ENCODE results near the gene LRRC8E.

The LRRC8E gene

DNA sequence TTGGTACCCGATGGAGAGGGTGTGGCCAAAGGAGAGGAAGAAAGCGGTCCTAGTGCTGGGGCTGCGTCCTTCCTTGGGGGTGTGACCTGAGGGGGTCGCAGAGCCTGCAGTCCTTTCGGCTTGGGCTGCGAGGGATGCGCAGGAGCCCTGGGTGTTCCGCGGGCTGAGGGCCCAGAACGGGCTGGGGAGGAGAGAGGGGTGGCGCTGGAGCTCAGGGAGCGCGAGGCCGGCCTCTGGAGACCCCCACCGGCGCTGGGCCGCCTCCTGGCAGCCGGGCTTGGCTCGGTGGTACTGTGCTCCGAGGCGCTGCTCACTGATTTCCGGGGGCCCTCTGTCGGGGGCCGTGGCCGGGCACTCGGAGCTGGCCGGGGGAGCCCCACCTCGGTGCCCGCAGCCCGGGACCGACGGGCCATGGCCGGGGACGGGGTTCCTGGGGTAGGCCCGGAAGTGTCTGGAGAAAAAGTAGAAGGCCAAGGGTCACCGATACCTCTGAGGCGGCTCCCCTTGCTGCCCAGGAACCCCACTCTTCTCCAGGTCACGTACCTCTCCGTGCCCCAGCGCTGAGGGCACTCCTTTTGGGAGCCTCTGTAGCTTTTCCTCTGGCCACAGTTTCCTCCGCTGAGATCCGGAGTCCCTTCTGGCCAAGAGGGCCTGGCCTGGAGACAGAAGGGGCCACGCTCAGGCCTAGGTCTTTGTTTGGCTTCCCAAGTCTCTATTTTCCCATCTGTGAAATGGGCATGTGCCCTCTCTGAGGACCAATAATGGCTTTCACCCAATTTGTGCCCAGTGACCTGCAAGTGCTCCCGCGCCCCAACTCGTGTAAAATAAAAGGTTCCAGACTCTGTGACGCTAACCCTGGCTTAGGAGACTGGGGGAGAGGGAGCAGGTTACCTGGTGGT lies 15.8 kb upstream of the LRRC8E start:
- no peak for DNase-seq (ENCODE audit: low read depth)
- no peak overlapping the region for H3K4me3 ChIP-seq (ENCODE audit: low read length)
- TF ChIP-seq, protein P1, sequence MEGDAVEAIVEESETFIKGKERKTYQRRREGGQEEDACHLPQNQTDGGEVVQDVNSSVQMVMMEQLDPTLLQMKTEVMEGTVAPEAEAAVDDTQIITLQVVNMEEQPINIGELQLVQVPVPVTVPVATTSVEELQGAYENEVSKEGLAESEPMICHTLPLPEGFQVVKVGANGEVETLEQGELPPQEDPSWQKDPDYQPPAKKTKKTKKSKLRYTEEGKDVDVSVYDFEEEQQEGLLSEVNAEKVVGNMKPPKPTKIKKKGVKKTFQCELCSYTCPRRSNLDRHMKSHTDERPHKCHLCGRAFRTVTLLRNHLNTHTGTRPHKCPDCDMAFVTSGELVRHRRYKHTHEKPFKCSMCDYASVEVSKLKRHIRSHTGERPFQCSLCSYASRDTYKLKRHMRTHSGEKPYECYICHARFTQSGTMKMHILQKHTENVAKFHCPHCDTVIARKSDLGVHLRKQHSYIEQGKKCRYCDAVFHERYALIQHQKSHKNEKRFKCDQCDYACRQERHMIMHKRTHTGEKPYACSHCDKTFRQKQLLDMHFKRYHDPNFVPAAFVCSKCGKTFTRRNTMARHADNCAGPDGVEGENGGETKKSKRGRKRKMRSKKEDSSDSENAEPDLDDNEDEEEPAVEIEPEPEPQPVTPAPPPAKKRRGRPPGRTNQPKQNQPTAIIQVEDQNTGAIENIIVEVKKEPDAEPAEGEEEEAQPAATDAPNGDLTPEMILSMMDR (conservative IDR thresholded peaks at IDR 0.05; ENCODE audit: low read depth, low read length), result no peak

DNA sequence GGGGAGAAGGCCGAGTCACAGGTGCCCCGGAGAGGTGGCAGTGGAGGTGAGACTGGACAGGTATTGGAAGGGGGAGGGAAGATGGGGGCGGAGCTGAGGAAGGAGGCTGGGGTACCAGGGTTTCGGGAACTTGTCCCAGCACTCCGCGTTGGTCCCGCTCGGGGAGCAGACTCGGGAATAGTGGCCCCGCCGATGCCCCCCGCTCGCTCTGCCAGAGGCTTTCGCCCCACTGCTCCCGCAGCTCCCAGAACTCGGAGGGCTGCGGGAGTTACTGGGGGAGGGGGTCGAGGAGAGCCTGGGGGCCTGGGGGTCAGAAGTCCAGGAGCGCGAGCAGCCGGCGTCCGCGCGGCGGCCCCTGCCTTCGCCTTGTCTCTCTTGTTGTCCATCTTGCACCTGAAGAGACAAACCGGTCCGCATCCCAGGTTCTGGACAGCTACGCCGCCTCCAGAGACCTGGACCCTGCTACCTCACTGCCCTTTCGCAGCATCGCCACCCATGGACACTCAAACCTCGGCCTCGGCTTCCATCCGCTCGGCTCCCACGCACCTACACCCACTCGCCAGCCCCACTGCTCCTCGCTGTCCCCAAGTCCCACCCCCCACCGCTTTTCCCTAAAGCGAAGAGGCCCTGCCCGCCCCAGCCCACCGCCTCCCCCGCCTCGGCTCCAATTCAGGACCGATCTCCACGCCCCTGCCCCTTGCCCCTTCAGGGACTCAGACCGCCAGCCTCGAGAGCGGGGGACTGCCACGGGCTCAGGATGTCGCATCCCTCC lies 14.8 kb upstream of the LRRC8E start:
- no peak for DNase-seq (ENCODE audit: low read depth)
- peak overlapping the region; percentile 73 for H3K4me3 ChIP-seq (ENCODE audit: low read length)
- TF ChIP-seq, protein P1 (conservative IDR thresholded peaks at IDR 0.05; ENCODE audit: low read depth, low read length), result no peak

DNA sequence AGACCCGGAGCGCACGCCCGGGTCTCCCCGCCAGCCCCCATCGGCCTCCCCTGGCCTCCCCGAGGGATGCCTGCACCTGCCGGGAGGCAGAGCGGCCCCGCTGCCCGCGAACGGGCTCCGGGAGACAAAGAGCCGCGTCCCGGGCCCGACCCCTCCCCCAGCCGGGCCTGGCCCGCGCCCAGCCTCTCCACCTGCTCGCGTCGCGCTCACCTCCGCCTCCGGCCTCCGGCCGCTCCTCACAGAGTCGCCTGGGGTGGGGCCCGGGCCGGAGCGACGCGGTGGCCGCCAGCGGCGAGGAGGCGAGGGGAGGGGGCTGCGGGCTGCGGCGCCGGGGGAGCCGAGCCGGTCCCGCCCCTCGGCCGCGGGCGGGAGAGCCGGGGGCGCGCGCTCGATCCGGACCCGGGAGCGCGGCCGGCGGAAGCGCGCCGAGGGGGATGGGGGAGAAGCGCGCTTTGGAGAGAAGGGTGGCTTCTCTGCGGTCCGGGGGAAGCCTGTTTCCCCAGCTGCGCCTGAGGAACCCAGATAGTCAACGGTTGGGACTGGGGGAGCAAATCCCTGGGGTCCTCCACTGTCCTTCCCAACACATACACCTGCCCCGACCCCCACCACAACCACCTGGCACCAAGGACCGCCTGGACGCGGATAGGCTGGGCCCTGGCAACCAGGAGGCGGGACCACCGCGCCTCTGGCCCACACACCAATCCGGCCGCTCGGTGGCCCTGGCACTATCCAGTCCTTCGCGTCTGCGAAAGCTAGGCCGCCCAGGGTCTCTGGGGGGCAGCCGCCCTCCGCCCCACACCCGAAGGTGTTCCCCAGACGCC lies 14.0 kb upstream of the LRRC8E start, which contains the start of gene PRR36:
PRR36 (minus strand) TSS at position 315 of the 821 bp plus-strand sequence. CDS start 701 bp downstream, outside the sequence.
- peak within 1 kb of the TSS; percentile 73 for H3K4me3 ChIP-seq (ENCODE audit: low read length)
- no peak for DNase-seq (ENCODE audit: low read depth)
- TF ChIP-seq, protein P1 (conservative IDR thresholded peaks at IDR 0.05; ENCODE audit: low read depth, low read length), result no peak

DNA sequence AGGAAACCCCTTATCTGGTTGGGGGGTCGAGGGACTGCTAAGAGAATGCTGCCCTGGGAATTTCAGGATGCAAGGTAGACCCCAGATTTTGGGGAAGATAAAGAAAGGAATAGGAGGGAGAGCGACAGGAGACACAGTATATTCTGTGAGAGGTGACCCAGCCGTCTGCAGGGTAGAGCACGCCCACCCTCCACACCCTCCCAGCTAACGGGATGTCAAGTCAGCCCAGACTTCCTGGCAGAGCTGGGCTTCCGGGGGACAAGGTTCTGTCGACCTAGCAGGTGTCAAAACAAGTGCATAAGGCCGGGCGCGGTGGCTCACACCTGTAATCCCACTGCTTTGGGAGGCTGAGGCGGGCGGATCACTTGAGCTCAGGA lies 13.4 kb upstream of the LRRC8E start:
- DNase-seq (ENCODE audit: low read depth), result no peak
- TF ChIP-seq, protein P1 (conservative IDR thresholded peaks at IDR 0.05; ENCODE audit: low read depth, low read length), result no peak
- peak overlapping the region; percentile 73 for H3K4me3 ChIP-seq (ENCODE audit: low read length)

DNA sequence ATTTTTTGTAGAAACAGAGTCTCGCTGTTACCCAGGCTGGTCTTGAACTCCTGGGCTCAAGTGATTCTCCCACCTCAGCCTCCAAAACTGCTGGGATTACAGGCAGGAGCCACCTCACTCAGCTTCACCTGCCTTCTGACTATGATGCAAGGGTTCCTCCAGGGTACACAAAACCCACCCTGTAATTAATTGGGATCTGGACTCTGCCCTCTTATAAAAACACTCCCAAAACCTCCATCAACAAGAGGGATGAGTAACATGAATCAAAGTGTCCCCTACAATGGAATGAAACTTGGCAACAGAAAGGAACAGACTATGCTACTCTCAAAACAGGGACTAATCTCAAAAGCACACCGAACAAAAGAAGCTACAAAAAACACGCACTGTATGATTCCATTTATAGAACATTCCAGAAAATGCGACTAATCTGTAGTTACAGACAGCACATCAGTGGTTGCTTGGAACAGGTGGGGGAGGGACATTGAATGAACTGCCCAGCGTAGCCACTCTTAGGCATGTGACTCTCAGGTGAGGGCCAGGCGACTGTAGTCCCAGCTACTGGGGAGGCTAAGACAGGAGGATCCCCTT lies 11.0 kb upstream of the LRRC8E start:
- TF ChIP-seq, protein P1 (conservative IDR thresholded peaks at IDR 0.05; ENCODE audit: low read depth, low read length), result no peak
- H3K4me3 ChIP-seq (ENCODE audit: low read length), result no peak overlapping the region
- DNase-seq (ENCODE audit: low read depth), result no peak

DNA sequence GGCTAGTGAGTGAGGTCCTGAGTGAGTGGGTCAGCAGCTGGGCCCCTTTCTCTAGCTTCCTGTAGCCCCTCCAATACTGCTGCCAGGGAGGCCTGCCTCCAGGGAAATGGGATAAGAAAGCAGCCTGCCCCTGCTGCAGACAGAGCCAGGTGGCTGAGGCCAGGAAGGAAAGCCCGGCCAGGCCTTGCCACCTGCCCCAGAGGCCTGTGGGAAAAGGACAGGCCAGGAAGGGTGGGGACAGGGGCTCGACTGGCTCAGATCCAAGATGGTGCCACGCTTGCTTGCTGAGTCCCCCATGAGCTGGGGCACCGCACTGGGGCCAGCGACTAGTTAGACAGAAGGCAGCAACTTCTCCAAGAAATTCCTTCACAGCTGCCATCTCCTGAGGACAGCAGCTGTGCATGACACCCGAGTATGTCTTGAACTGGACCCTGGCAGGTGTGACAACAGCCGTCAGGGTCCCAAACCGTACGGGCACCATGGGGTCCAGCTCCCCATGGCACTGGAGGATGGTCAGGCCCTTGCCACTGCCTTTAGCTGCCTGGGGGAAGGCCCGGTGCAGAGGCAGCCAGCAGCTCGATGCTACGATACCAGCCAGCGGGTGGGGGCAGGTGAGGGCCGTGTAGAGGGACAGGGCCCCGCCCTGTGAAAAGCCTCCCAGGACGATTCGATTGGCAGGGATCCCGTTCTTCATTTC lies 9.1 kb upstream of the LRRC8E start:
- no peak overlapping the region for H3K4me3 ChIP-seq (ENCODE audit: low read length)
- TF ChIP-seq, protein P1 (conservative IDR thresholded peaks at IDR 0.05; ENCODE audit: low read depth, low read length), result no peak
- DNase-seq (ENCODE audit: low read depth), result no peak

Data from retinal pigment epithelial cell (primary cell).